IMR-90 (cell line): Measurements from ENCODE around the gene LY6G5C. TPM values are rescaled to one million over a fixed set of nuclear protein-coding genes. Genes with fewer than 3 reads are reported as not detected.

Source experiments
- ATAC-seq: fragments of 200-7000 bp; cut with Tn5 transposase; 2 replicates; pipeline ENCODE4 v1.9.1; 2020; ENCODE audit warnings: low read depth, mild to moderate bottlenecking, moderate library complexity
- BruUV-seq: library from RNA; stranded (reverse); fragments of 400-500 nt; replicated peaks from 2 replicates; lab custom pipeline; 2021; lab: Mats Ljungman, UMichigan
- CTCF ChIA-PET: fragments of 300-600 bp; formaldehyde crosslinking; extraction: SDS; loops from one replicate; lab custom pipeline; 2021; ENCODE audit warnings: antibody characterized with exemption; lab: Yijun Ruan, JAX
- POLR2A ChIA-PET: fragments of 300-600 bp; sonication (Branson Sonifier 250); formaldehyde crosslinking; loops from one replicate; lab custom pipeline; 2022; ENCODE audit warnings: antibody characterized with exemption; ENCODE audit not compliant: unreplicated experiment; lab: Charles Lee
- DNase-seq: peaks from one replicate; pipeline ENCODE4 v3.0.0; 2013
- H2AFZ ChIP-seq: replicated peaks from 2 replicates; pipeline ENCODE3; 2013; ENCODE audit warnings: low read length, mild to moderate bottlenecking; ENCODE audit not compliant: poor library complexity
- H2AK5ac ChIP-seq: 2 replicates; pipeline ENCODE4 v1.6.1; 2013; ENCODE audit warnings: low read depth, low read length, inconsistent platforms
- H2AK9ac ChIP-seq: replicated peaks from 2 replicates; pipeline ENCODE3; 2013; ENCODE audit warnings: mild to moderate bottlenecking, low read depth, low read length, moderate library complexity; ENCODE audit not compliant: poor library complexity
- H2BK120ac ChIP-seq: 2 replicates; pipeline ENCODE4 v1.6.1; 2013; ENCODE audit warnings: low read depth, low read length, inconsistent platforms
- H2BK15ac ChIP-seq: 3 replicates; pipeline ENCODE4 v1.6.1; 2013; ENCODE audit warnings: low read depth, low read length, inconsistent platforms
- H2BK20ac ChIP-seq: 2 replicates; pipeline ENCODE4 v1.6.1; 2013; ENCODE audit warnings: low read depth, mild to moderate bottlenecking, inconsistent platforms, low read length, moderate library complexity
- H2BK5ac ChIP-seq: 2 replicates; pipeline ENCODE4 v1.6.1; 2013; ENCODE audit warnings: mild to moderate bottlenecking, low read depth, low read length, inconsistent platforms; ENCODE audit not compliant: poor library complexity, severe bottlenecking
- H3K14ac ChIP-seq: replicated peaks from 2 replicates; pipeline ENCODE4 v1.6.1; 2013; ENCODE audit warnings: low read depth, low read length, inconsistent platforms
- H3K18ac ChIP-seq: 2 replicates; pipeline ENCODE4 v1.6.1; 2013; ENCODE audit warnings: low read depth, low read length, control low read depth
- H3K23ac ChIP-seq: 2 replicates; pipeline ENCODE4 v1.6.1; 2013; ENCODE audit warnings: low read depth, low read length, inconsistent platforms
- H3K27ac ChIP-seq: 2 replicates; pipeline ENCODE4 v1.5.1; 2013; ENCODE audit warnings: mild to moderate bottlenecking, control low read depth, low read length; ENCODE audit not compliant: insufficient read depth
- H3K27me3 ChIP-seq: 2 replicates; pipeline ENCODE4 v1.6.1; 2013; ENCODE audit warnings: low read length; ENCODE audit not compliant: control insufficient read depth, insufficient read depth
- H3K36me3 ChIP-seq: 2 replicates; pipeline ENCODE4 v1.6.1; 2013; ENCODE audit warnings: low read length, mixed read lengths; ENCODE audit not compliant: control insufficient read depth, insufficient read depth
- H3K4ac ChIP-seq: 2 replicates; pipeline ENCODE4 v1.6.1; 2013; ENCODE audit warnings: low read depth, low read length, inconsistent platforms
- H3K4me1 ChIP-seq: 2 replicates; pipeline ENCODE4 v1.6.1; 2013; ENCODE audit warnings: low read length, mixed read lengths; ENCODE audit not compliant: control insufficient read depth, insufficient read depth
- H3K4me2 ChIP-seq: 2 replicates; pipeline ENCODE4 v1.6.1; 2013; ENCODE audit warnings: low read depth, mild to moderate bottlenecking, control low read depth, low read length, moderate library complexity
- H3K4me3 ChIP-seq: 2 replicates; pipeline ENCODE4 v1.5.1; 2013; ENCODE audit warnings: low read depth, mild to moderate bottlenecking, control low read depth, low read length, moderate library complexity; ENCODE audit not compliant: insufficient read depth
- H3K56ac ChIP-seq: 2 replicates; pipeline ENCODE4 v1.6.1; 2013; ENCODE audit warnings: low read length, inconsistent platforms; ENCODE audit not compliant: insufficient read depth; ENCODE audit errors: extremely low read depth
- H3K79me1 ChIP-seq, 2 experiments: 2 replicates each; pipeline ENCODE4 v1.6.1; 2013; ENCODE audit warnings: low read length in 2 of 2, inconsistent platforms in 1 of 2, low read depth in 1 of 2
- H3K9ac ChIP-seq: 2 replicates; pipeline ENCODE4 v1.6.1; 2013; ENCODE audit warnings: low read depth, low read length, control low read depth
- H3K9me1 ChIP-seq: 2 replicates; pipeline ENCODE4 v1.6.1; 2013; ENCODE audit warnings: low read length, inconsistent platforms; ENCODE audit not compliant: insufficient read depth
- H3K9me3 ChIP-seq: 2 replicates; pipeline ENCODE4 v1.6.1; 2013; ENCODE audit warnings: low read length; ENCODE audit not compliant: control insufficient read depth, insufficient read depth
- H4K20me1 ChIP-seq: 2 replicates; pipeline ENCODE4 v1.6.1; 2013; ENCODE audit warnings: low read length, inconsistent platforms; ENCODE audit not compliant: insufficient read depth
- H4K5ac ChIP-seq: 2 replicates; pipeline ENCODE4 v1.6.1; 2013; ENCODE audit warnings: mild to moderate bottlenecking, low read depth, low read length, control low read depth
- H4K8ac ChIP-seq, 2 experiments: 2 replicates each; pipeline ENCODE4 v1.6.1; 2013; ENCODE audit warnings: low read depth in 2 of 2, low read length in 2 of 2, control low read depth in 1 of 2, inconsistent platforms in 1 of 2
- H4K91ac ChIP-seq: 2 replicates; pipeline ENCODE4 v1.6.1; 2013; ENCODE audit warnings: low read depth, low read length, inconsistent platforms; ENCODE audit not compliant: insufficient read depth
- CEBPB ChIP-seq: IDR thresholded peaks from 2 replicates; pipeline ENCODE4 v1.6.1; 2012; ENCODE audit warnings: low read depth, low read length, improper control_type of control experiment
- CHD1 ChIP-seq: IDR thresholded peaks from 2 replicates; pipeline ENCODE4 v1.6.1; 2012; ENCODE audit warnings: low read depth, low read length, improper control_type of control experiment
- CTCF ChIP-seq: conservative IDR thresholded peaks from 2 replicates; pipeline ENCODE4 v1.5.1; 2012; ENCODE audit warnings: mild to moderate bottlenecking, low read depth, low read length, improper control_type of control experiment
- MAFK ChIP-seq: IDR thresholded peaks from 2 replicates; pipeline ENCODE4 v1.6.1; 2012; ENCODE audit warnings: low read depth, low read length, improper control_type of control experiment
- MAZ ChIP-seq: IDR thresholded peaks from 2 replicates; pipeline ENCODE4 v1.6.1; 2012; ENCODE audit warnings: low read depth, mild to moderate bottlenecking, low read length, improper control_type of control experiment, moderate library complexity, borderline replicate concordance
- POLR2A ChIP-seq: IDR thresholded peaks from 2 replicates; pipeline ENCODE4 v1.6.1; 2012; ENCODE audit warnings: mild to moderate bottlenecking, low read depth, low read length
- RCOR1 ChIP-seq: IDR thresholded peaks from 2 replicates; pipeline ENCODE4 v1.6.1; 2012; ENCODE audit warnings: mild to moderate bottlenecking, low read length, improper control_type of control experiment; ENCODE audit not compliant: insufficient replicate concordance
- RFX5 ChIP-seq: IDR thresholded peaks from 2 replicates; pipeline ENCODE4 v1.8.0; 2012; ENCODE audit warnings: low read depth, mild to moderate bottlenecking, low read length, moderate library complexity
- SMC3 ChIP-seq: fragments of 150-350 bp; IDR thresholded peaks from 2 replicates; pipeline ENCODE4 v1.6.1; 2016; ENCODE audit warnings: low read depth, mild to moderate bottlenecking, antibody characterized with exemption, low read length, moderate library complexity
- WGBS, 2 experiments: methylation state at CpG; one replicate each; pipeline versions ENCODE4 v1.1.5 to v1.1.7; 2013; ENCODE audit warnings: missing lambda C conversion rate in 2 of 2; ENCODE audit not compliant: insufficient read length in 1 of 2; ENCODE audit errors: extremely low coverage in 2 of 2; 5-methylcytosine and 5-hydroxymethylcytosine counted together
- dilution Hi-C: fragments of 300-500 bp; cut with HindIII; formaldehyde crosslinking; loops from one replicate; pipeline ENCODE4 v1.14.3; 2018; ENCODE audit warnings: low sequenced_read_pairs; ENCODE audit not compliant: unreplicated experiment
- in situ Hi-C: fragments of 300-500 bp; cut with MboI; formaldehyde crosslinking; loops from 3 replicates; pipeline ENCODE4 v1.14.3; 2019; ENCODE audit warnings: low sequenced_read_pairs, inconsistent platforms, mixed read lengths
- intact Hi-C: fragments of 100-400 bp; cut with micrococcal nuclease; formaldehyde crosslinking; loops from 2 replicates; pipeline ENCODE4 v1.10.0; 2022
- polyA plus RNA-seq, 3 experiments: library from polyadenylated mRNA; depleted of rRNA; stranded (reverse); fragments of >200 nt; gene quantifications; 2 replicates each; pipeline ENCODE4 v1.2.3, GENCODE V29; 2012; ENCODE audit warnings: low replicate concordance in 1 of 3
- total RNA-seq: library from RNA; depleted of rRNA; stranded (reverse); fragments of >200 nt; gene quantifications from 2 replicates; pipeline ENCODE4 v1.2.3, GENCODE V29; 2012

LY6G5C gene
- total and polyA plus RNA-seq, 2 of the 4 experiments (the other 2 are of a cell fraction): 0.18 to 2.0 TPM

DNA sequence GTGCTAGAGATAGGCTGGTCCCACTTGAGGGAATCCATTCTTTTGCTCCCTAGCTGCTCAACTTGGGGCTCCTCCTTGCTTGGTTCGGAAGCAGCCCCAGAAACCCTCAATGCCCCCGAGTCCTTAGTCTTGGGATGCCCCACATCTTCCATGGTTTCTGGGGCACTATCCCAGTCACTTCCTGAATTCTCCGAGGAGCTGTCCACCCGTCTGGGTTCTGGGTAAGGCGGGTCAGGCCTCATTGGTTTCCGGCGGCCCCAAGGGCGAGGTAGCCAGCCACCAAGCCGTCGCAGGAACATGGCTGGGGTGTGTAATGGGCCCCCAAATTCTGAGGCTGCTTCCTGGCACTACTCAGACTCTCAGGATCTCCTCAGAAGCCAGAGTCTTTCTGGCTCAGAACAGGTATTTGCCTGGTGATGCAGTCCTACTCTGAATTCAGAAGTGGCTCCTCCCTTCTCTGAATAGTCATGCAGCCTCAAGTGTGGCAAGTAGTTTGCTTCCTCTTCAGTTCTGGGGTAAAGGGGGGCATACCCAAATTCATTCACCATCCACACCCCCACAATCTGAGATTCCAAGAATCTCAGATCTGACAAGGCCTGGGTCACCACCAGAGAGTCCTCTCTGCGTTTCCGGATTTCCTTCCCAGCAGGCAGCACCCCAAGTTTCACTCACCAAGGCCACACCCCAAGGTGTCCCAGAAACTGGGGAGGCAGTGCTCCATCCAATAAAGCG is 21.1 kb downstream of the LY6G5C start (continued):
- TF ChIP-seq CEBPB (no peak), RFX5 (no peak)

DNA sequence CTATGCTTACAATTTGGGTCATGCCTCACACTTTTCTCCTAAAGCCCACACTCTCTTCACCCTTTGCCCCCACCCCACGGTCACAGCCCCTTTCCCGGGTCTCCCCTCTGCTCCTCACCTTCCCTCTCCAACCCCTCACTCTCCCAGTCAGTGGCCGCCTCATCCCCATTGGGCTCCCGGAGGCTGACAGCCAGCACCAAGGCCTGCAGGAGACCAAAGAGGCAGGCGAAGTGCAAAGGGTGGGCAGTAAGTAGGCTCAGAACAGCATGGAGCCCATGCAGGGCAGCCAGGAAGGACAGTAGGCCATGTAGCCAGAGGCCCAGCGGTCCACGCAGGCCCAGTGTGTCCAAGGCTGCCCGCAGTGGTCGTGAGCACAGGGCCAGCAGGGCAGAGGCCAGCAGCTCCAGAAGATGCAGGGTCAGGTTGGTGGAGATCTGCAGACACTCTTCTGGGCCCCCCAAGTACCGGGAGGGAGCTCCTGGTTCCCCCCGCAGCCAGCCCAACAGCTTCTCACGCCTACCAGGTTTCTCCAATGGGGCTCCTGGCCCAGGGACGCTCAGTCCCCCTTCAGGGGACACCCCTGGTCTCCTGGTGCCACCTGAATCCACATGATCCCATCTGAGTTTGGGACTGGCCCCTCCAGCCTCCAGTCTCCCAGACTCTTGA is 21.8 kb downstream of the LY6G5C start:
- dilution Hi-C loops (no loop called here), in situ Hi-C loops (no loop called here), intact Hi-C loops (no loop called here)
- ATAC-seq (no peak), DNase-seq (no peak)
- Histone ChIP-seq H2BK15ac (no peak overlapping the region), H3K9me1 (peaks cover 17% of the 10 kb centered on the region; the same call in 1 of the 2 replicates), H3K9ac (peak overlapping the region; percentile 98; the same call in 1 of the 2 replicates), H3K4ac (no peak overlapping the region), H3K27me3 (no peaks in the 10 kb centered on the region), H3K9me3 (no peaks in the 10 kb centered on the region), H3K14ac (no peak overlapping the region), H3K18ac (no peak overlapping the region), H3K56ac (no peak overlapping the region), H3K4me2 (peak overlapping the region; percentile 87), H2BK120ac (no peak overlapping the region), H4K91ac (no peak overlapping the region), H4K8ac (no peak overlapping the region), H3K4me1 (peaks cover 19% of the 10 kb centered on the region), H3K4me3 (no peak overlapping the region; the same call in 1 of the 2 replicates), H3K23ac (0 out of 2 replicates have a peak overlapping the region, but pooled peaks have one; percentile 15), H3K36me3 (peaks cover 15% of the 10 kb centered on the region), H2BK5ac (no peak overlapping the region), H4K20me1 (peaks cover 17% of the 10 kb centered on the region), H3K79me1 (peaks cover 22 to 77% of the 10 kb centered on the region in 2 experiments; a peak in 3 of 4 replicates), H3K27ac (no peak overlapping the region), H2AFZ (no peak overlapping the region), H2AK5ac (0 out of 2 replicates have a peak overlapping the region, but pooled peaks have one; percentile 65), H2AK9ac (peak overlapping the region; percentile 90), H2BK20ac (no peak overlapping the region), H4K5ac (no peak overlapping the region)
- BruUV-seq: no TSS peak
- WGBS, 2 experiments: 100% methylated on average over 5 of the region's 13 CpGs; no CpG with 5 or more reads in 1 of the 2 experiments
- POLR2A ChIA-PET: no interaction called here
- CTCF ChIA-PET: no interaction called here
- no peak for TF ChIP-seq RCOR1
- no peak for TF ChIP-seq SMC3
- TF ChIP-seq CHD1: no peak
- no peak for TF ChIP-seq RFX5
- TF ChIP-seq CTCF: no peak
- no peak for TF ChIP-seq CEBPB
- no peak for TF ChIP-seq MAFK
- TF ChIP-seq POLR2A: no peak
- TF ChIP-seq MAZ: no peak
